ENCODE measurements around the gene G0S2.

The G0S2 gene

DNA sequence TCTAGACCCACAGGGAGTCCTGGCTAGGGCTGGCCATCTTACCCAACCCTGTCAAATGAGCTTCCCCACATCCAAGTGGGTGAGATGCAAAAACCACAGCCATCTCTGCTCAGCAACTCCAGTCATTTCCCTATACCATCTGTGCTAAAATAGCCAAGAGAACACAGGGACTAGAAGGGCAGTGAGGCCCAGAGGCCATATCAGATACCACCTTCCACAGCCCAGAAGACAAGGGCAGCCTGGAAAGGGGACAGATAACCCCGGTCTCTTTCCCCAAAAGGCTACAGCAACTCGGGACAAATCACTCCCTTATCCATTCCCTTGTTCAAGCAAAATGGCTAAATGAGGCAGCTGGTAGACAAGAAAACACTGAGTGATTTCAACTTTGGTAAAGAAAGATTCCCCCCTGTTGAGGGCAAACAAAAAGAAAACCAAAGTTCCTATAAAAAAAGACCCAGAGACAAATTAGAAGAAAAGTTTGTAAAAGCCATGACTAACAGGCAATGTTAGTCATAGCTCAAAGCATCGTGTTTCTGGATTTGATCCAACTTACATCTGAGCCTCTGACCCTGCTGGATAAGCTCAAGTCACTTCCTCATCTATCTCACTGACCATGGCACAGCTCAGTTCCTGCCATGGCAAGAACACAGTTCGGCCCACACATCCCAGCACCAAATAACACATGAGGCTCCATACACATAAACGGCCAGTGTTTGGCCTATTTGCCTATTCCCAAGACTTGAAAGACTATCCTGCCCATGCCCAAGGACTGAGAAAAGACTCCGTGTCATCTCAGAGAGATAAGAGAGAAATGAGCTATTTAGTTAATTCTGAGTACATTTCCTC lies 26.1 kb upstream of the G0S2 start:
- peak in 1 of 2 donors; percentile 56 for DNase-seq

- peak in 1 of 2 donors; percentile 32 for DNase-seq
These were observed 24.8 kb upstream of the G0S2 start for GRCh38 chr1:209650454-209650853.

- DNase-seq = peak; percentile 46 to 81
These were observed 24.0 kb upstream of the G0S2 start for GRCh38 chr1:209651138-209651587.

DNA sequence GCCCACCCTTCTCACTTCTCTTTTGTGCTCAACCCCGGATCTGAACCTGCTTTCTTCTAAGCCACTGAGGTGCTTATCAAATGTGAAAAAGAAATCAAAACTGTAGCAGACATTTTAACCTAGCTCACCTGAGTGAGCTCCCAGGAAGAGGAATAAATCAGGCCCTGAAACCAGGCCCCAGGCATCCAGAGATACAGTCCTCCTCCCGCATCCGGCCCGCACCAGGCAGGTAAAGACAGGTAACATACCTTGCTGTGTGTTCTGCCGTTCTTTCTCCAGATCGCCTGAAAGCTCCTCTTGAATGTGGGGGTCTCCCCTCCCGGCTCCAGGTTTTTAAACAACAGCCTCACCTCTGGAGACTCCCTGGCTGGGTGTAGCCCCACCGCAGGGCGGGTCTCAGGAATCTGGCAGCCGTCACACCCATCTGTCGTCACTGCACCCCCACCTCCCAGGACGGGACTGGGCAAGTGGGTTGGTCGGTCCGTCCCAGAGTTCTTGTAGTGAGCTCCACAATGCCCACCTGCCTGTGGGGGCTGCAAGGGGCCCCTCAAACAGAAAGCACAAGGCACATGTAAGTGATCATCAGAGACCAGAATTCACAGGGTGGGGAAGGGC lies 23.0 kb upstream of the G0S2 start, which contains the start of gene LAMB3:
LAMB3 (minus strand) TSS at position 305 of the 615 bp plus-strand sequence. CDS start 1,481 bp downstream, outside the sequence.
- no peak for DNase-seq

GRCh38 chr1:209652873-209653401 lies 22.3 kb upstream of the G0S2 start:
- DNase-seq = peak in 1 of 2 donors; percentile 28

DNA sequence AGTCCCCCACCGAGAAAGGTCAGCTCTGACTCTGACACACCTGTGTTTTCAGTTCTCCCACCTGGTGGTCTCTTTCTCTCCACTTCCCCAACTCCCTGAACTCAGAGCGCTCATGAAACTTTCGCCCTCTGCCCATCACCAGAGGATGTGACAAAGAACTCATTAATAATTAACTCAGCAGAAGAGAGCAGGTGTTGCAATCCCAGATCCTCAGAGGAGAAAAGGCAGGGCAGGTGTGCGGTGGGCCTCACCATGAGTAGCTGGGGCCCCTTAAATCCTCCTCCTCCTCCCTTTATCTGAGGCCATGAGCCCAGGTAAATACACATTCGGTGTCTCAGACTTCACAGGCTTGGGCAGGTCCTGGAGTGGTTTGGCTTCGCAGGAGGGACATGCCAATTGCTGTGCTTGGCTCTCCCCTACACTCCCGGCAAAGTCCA lies 21.3 kb upstream of the G0S2 start:
- DNase-seq = no peak

DNA sequence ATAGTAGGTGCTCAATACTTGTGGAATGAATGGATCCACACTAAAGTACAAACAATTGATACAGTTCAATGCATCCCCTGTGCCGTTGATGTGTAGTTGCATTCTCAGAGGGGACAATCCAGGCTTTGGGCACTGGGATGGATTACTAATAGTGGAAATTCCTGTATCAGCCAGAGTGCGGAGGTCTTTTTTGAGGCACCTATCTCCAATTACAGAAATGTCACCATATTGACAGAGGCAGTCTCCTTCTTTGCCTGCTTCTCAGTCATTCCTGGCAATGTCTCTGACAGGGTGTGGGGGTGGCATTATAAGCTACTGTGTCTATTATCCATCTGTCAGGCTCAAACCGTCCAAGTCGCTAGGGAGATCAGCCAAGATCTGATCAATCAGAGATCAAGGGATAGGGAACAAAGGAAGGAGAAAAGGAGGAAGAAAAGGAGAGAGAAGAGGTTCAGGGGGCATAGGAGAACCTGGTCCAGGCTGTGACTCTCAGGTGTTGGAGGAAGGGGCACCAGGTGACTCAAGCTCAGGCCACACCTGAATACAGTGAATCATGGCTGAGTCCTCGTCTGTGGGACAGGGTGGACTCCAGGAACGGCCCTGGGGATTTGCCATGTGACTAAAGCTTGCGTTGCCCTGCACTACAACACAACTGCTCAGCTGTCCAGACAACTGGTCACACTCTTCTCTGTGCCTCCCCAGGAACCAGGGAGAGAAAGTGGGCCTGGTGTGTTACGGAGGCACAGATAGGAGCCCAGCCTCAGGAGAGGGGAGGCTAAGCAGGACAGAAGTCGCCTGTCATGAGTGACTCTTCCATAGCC lies 19.6 kb upstream of the G0S2 start:
- no peak for DNase-seq

DNA sequence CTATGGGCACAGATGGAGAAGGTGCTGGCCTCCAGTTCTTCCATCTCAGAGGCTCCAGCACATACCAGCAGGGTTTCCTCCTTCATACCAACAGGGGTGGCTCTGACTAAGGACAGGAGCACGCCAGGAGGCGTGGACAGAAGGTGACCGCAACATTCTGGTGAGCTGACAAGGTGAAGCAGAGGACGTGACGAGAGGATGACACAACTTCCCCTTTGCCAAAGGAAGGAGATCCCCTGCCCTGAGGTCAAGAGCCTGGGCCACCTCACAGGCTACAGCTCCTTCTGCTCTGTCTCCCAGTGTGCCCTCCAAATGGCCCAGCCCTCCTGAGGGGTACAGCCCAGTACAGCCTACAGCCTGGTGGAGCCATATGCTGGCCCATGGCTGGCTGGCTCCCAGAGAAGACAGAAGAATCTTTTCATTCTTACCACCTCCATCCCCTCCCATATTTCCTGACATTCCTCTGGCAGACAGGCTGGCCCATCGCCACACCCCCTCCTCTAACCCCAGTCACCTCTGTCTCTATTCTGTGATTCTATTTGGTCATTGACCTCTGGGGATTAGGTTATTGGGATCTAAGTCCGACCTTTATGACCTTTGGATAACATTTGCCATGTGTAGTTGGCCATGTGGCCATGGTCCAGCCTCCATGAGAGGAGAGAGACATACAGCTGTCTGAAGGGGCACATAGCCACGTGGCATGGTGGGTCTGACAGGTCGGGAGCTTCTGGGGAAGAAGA lies 17.9 kb upstream of the G0S2 start:
- DNase-seq = peak; percentile 25 to 86

DNA sequence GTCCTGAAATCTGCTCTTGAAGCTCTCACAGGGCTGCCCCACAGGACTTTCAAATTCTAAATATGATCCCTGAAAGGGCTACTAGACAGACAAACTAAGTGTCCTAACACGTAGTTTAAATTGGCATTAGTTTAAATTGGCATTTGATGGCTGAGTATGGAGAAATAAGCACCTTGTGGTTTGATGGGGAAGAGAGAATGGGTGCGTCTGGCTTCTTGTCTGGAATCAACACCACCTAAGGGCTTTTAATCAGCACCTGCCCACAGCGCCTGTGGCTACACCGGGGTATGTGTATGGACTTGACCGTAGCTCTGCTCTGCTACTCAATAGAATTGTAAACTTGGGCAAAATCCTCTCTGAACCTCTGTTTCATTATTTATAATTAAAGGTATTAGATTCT lies 17.3 kb upstream of the G0S2 start:
- no peak for DNase-seq

GRCh38 chr1:209659909-209660308 lies 15.3 kb upstream of the G0S2 start:
- peak in 1 of 2 donors; percentile 64 for DNase-seq

DNA sequence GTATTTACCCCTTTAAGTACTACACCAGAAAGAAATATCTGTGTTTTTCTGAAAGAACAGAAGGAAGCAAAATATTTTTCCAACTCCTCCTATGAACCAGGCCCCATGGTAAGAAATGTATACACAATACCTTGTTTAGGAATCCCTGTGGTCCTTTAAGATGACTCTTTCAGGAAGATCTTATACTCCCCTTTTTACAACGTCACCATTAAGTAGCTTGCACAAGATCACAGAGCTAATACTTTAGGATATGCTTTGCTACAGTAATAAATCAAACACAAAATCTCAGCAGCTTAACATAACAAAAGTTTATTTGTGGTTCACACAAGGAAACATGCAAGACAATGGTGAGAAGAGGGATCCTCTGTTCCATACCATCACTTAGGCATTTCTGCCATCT lies 14.1 kb upstream of the G0S2 start:
- DNase-seq = no peak

- DNase-seq = no peak
These were observed 12.3 kb upstream of the G0S2 start for GRCh38 chr1:209662879-209663327.

DNA sequence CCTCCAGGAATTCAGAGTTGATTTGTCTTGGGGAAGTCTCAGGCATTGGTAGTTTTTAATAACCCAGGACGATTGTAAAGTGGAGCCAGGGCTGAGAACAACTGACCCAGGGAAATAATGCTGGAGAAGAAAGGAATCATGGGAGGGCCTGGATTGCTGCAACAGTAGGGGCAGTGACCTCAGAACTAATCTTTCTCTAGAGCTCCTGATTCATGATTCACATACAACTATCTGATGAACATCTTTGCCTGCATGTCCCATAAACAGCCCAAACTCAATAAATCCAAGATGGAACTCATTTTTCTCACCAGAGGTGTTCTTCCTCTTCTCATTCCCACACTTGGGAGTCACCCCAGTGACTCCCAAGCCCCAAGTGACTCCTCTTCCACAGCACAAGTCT lies 8.1 kb upstream of the G0S2 start:
- DNase-seq = no peak

DNA sequence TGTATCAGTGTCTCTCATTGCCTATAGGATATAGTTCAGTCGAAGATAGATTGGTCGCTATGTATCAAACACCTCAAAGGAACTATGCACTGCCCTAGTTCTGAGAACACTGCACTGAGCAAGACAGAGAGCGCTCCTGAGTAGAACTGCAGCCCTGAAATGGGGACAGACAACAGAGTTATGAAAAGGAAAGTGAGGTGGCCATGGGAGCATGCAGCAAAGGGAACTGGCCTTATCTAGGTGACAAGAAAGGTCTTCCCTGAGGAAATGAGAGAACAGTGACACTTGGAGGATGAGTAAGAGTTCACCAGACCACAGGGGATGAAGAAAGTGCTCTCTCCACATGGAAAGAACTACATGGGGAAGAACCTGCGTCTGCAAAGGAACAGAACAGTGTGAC lies 7.5 kb upstream of the G0S2 start:
- no peak for DNase-seq

GRCh38 chr1:209670441-209671082 lies 4.7 kb upstream of the G0S2 start:
- no peak for DNase-seq

- DNase-seq = peak; percentile 57 to 77
These were observed 2.2 kb upstream of the G0S2 start for GRCh38 chr1:209672705-209673630.

DNA sequence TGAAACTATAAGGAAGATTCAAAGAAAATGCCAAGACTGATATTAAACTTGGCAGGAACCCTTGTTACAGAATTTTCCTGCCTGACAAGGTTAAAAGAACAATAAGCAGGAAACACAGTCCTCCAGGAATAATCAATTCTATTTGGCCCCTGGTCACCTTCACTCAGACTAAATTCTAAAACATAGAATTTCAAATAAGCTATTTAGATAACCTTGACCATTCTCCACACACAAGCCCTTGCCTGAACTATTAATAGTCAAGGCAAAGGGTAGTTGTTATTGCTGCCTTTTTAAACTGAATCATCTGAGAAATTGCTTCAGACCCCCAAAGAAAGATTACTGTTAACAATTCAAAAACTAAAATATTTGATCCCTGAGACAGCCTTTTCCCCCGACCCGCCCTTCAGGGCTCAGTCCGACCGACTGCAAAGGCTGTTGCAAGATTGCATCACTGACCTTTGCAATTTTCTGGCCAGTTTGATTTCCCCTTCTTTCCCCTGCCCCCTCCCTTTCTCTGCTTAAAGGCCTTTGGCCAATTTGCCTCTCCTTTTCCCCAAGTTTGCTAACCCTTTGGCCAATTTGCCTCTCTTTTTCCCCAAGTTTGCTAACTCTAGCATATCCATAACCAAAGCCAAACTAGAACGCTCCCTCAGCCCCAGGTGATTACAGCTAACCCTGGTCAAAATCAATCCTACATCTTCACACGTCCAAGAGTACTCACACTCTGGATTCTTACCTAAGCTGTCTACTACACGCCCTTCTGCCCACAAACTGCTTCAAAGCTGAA lies 1.4 kb upstream of the G0S2 start:
- DNase-seq = peak in 1 of 2 donors; percentile 52

DNA sequence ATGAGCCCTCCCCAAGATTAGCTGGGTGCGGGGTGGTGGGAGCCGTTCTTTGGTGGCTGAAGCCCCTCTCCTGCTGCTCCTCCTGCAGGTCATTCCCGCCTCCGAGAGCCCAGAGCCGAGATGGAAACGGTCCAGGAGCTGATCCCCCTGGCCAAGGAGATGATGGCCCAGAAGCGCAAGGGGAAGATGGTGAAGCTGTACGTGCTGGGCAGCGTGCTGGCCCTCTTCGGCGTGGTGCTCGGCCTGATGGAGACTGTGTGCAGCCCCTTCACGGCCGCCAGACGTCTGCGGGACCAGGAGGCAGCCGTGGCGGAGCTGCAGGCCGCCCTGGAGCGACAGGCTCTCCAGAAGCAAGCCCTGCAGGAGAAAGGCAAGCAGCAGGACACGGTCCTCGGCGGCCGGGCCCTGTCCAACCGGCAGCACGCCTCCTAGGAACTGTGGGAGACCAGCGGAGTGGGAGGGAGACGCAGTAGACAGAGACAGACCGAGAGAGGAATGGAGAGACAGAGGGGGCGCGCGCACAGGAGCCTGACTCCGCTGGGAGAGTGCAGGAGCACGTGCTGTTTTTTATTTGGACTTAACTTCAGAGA lies 448 bp downstream of the G0S2 start:
- DNase-seq = no peak

DNA sequence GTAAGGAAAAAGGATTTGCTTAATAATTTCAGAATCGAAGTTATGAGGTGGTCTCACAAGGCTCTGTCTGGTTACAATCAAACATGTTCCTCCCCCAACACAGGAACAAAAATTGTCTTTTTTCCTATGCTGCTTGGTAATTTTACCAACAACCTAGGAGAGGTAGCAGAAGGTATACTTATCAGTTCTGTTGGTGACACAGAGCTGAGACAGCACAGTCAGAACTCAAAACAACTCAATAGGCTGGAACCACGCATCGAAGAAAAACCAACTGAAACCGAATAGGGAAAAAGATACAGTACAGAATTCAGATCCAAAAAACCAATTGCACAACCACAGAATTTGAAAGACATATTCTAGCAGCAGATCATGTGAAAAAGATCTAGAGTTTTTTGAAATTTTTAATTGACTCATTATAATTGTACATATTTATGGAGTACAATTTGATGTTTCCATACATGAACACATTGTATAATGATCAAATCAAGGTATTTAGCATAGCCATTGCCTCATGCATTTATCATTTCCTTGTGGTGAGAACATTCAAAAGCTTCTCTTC lies 3.8 kb downstream of the G0S2 start:
- no peak for DNase-seq
